GM21367 (cell line): ENCODE measurements around the gene HS1BP3.
A peak's percentile ranks its signal among the peaks of the same experiment; 100 is the strongest.

ENCODE experiments used
- ATAC-seq: cut with Tn5 transposase; IDR thresholded peaks from one replicate; pipeline ENCODE4 v1.9.1; 2021; ENCODE audit not compliant: unreplicated experiment

The HS1BP3 gene, protein sequence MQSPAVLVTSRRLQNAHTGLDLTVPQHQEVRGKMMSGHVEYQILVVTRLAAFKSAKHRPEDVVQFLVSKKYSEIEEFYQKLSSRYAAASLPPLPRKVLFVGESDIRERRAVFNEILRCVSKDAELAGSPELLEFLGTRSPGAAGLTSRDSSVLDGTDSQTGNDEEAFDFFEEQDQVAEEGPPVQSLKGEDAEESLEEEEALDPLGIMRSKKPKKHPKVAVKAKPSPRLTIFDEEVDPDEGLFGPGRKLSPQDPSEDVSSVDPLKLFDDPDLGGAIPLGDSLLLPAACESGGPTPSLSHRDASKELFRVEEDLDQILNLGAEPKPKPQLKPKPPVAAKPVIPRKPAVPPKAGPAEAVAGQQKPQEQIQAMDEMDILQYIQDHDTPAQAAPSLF

DNA sequence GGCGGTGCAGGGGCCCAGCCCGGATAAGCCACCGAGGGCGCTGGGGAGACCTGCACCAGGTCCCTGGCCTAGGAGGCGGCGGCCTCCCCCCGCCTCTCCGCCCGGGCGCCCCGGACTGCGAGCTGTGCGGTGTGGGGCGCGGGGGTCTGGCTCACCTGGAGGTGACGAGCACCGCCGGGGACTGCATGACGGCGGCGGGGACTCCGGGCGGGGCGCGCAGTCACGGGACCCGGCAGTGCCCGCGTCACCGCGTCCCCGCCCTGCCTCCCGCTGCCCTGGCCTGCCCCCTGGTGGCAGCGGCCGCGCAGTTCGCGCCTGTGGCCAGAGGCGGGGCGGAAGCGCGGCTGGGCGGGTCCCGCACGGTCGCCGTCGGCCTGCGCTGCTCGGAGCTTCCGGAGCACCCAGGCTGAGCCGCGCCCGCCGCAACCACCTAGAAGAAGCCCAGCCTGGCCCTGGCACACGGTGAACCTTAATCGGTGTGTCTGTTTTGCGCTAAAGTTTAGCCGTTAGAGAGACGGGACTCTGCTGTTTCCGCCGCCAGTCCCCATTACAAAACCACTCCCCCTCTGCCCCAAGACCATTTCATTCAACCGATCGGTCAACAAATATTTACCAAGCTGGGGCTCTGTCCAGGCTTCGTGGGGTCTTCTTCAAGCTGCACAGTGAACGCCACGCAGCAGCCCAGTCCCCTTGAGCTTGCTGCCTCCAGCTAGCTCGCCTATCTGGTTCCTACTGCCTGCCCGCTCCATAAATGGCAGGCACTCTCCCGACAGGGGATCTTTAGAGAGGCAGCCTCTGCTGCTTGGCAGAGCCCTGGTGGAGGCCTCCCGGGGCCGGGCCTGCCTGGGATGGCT is at the start of gene HS1BP3:
Gene HS1BP3, minus strand, starts transcription at position 222 of the 854 bp plus-strand sequence. Its CDS starts 35 bp downstream, at position 187.
- peak; percentile 95 for ATAC-seq

DNA sequence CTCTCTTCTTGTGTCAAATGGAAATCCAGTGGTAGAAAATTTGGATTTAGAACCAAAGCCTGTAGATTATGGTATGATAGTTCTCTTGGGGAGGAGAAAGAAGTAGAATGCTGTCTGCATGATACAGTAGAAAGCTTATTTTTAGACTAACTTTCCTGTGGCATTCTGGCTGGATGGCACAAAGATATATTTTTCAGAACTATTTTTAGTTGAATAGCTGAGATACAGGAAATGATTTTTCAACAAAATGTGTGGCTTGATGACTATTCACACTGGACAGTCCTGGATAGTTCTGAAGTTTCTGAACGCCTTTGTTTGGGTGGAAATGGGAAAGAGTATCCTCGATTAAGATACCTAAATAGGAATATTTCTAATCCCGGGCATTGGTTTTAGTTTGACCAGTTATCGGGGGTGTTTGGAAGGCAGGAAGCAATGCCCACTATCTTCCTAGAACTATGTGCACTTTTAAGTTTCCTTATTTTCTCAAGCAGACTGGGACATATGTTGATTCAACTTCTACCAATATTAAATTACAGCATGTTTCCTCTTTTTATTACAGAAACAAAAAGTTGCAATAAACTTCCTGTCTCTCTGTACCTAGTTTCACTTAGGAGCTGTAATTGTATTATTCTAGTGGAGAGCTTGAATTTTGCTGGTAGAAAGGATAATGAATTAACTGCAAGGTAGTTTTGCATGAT is 48.2 kb upstream of the HS1BP3 start:
- ATAC-seq: peak; percentile 42

DNA sequence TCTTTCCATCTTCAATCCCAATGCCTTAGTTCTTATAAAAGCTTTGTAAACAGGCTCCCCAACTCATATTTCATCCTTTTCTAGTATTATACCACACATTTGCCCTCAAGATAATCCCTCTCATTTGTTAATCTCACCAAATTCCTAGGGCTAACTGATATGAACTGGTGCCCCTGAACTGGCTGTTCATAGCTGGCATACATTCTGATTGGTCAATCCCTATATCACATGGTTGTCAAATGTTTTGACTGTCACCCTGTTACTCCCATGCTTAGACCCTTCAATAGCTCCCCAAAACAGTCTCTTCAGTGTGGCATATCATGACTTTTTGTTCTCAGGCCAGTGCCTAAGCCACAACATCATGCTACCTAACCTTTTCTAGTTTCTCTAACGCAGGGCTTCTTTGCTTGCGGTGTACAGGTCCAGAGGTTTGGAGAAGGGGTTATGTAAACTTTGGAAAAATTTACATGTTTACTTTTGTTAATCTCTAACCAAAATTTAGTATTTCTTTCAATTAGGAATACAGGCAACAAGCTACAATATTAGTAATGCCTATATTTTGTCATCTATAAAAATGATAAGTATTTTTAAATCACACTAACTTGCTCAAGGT is 46.5 kb upstream of the HS1BP3 start:
- no peak for ATAC-seq

GRCh38 chr2:20696366-20696765 is 45.5 kb upstream of the HS1BP3 start:
- ATAC-seq: no peak

GRCh38 chr2:20693317-20693716 is 42.4 kb upstream of the HS1BP3 start:
- no peak for ATAC-seq

DNA sequence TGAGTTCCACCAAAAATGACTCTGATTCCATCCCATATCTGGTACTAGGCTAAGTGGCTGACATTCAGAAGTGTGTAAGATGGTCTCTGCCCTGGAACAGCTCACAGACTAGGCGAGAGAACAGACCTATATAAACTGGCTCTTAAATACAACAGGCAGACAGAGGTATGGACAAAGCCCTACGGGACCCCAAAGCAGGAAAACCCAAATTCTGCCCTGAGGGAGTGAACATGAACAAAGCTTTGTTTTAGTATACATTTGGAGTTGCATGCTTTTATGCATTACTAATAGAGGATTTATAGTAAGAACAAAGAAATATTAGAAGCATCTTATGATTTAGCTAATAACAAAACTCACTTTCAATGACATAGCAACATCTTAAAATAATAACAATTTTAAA is 41.2 kb upstream of the HS1BP3 start:
- no peak for ATAC-seq

GRCh38 chr2:20691076-20691734 is 40.3 kb upstream of the HS1BP3 start:
- ATAC-seq: no peak

- ATAC-seq: no peak
Observed at GRCh38 chr2:20689428-20690264, 38.7 kb upstream of the HS1BP3 start.

DNA sequence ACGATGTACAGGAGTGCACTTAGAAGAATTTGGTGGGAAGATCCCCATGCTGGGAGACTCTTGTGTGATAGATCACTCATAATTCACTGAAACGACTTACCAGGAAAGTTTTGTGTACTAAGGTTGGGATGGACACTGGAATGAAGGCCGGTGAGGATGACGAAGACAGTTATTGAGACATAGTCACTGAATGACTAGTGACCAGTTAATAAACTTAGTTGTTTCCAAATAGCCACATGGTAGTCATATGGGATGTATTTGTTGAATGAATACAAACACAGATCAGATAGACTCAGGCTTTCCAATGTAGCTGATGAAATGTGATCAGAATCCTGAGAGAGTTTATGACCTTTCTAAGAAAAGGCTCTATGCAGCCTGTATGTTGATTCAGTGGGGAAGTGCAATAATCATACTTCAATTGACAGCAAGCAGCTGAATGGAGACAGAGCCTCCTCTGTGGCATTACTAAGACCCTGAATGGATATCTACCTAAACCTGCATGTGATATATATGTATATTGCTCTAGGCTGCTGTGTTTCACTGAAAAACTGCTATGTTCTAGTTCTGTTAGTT is 36.4 kb upstream of the HS1BP3 start:
- ATAC-seq: no peak

DNA sequence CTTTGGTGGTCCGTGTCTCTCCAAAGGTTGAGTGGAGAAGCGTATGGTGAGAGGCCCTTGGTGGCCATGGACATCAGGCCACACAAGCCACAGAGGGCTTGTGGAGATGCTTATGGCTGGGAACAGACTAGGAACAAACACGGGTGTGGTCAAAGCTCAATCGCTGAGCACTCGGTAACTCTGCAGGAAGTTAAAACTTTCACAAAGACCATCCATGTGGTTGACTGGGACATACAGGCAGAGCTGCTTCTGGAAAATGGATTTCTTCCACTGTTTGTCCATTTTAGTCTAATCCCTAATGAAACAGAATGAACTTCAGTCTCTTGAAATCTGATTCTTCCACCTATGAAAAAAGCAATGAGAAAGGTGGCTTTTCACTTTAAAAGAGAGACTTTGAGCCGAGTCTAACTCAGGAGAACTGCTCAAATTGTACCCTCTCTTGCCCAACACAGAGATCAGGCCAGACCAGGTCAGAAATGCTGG is 33.7 kb upstream of the HS1BP3 start:
- no peak for ATAC-seq

DNA sequence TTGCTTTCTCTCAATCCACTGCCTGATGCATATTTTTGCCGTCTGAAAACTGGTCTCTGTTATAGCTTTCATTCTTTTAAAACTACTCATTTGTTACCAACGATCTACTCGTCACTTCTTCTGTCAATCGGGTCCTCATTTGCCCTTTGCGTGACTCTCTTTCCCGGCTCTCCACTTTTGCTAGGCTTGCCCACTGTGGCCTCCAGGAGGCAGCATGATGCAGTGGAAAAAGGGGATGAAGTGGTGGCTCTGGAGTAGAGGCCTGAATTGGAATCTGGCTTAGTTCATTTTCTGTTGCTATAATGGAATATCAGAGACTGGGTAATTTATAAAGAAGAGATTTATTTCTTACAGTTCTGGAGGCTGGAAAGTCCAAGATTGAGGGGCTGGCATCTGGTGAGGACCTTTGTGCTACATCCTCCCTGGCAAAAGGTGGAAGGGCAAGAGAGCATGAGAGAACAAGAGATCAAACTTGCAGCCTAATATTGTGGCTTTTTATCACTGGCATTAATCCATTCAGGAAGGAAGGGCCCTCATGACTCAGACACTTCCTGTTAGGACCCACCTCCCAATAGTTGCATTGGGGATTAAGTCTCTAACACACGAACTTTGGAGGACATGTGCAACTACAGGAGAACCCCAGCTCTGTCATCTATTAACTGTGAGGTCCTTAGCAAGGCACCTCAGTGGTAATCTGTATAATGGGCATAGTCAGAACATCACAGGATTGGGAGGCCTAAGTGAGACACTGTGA is 31.4 kb upstream of the HS1BP3 start:
- ATAC-seq: no peak

DNA sequence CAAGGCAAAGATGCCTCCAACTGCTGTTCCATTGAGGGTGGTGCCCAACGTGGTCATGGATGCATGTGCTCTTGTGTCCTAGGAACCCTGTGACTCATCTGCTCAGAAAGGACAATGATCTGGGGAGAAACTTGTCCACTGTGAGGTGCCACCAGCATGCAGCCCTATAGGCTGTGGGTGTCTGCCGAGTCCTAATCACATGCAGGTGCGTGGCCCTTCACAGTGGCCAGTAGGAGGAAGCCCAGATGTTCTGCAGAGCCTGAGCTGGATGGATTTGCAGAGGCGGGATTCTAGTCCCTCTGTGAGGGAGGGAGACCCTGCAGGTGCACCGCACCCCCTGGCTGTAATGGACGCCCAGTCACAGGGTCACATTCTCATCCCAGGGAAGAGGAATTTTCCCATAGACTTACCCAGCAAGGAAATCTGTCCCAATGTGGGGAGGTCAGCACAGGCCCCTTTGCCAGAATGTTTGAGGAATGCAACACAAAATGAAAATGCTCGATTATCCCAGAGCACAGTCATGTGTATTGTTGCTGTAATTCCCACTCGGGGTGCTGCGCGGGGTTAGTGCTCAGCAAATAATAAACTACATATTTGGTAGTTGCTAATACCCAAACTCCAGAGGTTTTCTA is 30.0 kb upstream of the HS1BP3 start:
- ATAC-seq: no peak

GRCh38 chr2:20678780-20679179 is 27.9 kb upstream of the HS1BP3 start:
- ATAC-seq: no peak

DNA sequence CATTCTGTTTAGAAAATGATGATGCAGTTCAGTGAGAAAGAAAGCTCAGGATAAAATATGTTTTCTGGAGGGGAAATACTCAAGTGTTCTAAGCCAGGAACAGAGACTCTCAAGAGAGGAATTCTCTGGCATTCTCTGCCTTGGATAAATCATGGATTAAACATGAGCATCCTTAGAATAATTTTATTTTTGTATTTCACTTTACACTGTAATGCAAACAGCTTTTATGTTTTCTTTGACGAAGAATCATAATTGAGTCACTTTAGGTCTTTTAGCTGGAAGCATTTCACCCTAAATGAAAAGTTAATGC is 27.1 kb upstream of the HS1BP3 start:
- ATAC-seq: no peak

GRCh38 chr2:20677301-20678085 is 26.6 kb upstream of the HS1BP3 start:
- ATAC-seq: peak; percentile 29

DNA sequence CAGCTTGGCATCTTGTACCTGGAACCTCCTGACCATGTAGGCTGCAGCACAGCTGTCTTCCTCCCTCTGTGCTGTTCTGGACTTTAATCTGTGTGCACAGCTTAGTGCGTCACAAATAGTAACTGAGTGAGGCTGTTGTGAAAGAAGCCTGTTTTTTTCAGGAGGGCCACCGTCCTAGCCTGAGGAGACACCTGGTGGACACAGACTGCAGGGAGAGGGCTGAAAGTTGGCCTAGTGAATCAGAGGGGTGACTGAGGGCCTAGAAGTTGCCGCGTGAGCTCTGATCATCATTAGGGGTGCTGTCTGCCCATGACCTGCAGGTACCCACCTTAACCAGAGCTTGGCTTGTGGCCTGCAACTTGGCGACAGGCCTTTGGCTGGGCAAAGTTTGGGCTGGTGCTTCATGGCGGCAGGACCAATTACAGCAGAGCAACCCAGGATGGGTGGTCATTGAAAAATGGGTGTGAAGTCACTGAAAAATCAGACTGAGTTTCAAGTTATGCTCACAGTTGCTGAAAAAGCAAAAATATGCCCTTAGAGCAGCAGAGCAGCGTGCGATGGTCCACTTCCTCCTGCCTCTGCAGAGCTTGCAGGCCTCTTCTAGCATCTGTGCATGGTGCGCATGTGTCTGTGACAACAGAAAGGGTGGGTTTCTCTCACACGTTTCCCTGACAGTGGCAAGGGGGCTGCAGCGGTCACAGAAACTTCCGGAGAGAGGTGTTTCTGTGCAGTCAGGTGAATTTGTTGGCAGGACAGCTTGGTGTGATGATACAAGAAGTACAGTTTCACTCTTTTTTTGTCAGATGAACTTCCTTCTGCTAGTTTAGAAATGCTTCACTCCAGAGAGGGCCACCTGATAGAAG is 25.7 kb upstream of the HS1BP3 start:
- ATAC-seq: peak; percentile 74
